ENCODE data around the gene SNX22. TPM values are rescaled to one million over a fixed set of nuclear protein-coding genes. Genes with fewer than 3 reads are reported as not detected.

SNX22 gene
- total RNA-seq, 1 experiment from 2014 or later = 0.12 TPM

DNA sequence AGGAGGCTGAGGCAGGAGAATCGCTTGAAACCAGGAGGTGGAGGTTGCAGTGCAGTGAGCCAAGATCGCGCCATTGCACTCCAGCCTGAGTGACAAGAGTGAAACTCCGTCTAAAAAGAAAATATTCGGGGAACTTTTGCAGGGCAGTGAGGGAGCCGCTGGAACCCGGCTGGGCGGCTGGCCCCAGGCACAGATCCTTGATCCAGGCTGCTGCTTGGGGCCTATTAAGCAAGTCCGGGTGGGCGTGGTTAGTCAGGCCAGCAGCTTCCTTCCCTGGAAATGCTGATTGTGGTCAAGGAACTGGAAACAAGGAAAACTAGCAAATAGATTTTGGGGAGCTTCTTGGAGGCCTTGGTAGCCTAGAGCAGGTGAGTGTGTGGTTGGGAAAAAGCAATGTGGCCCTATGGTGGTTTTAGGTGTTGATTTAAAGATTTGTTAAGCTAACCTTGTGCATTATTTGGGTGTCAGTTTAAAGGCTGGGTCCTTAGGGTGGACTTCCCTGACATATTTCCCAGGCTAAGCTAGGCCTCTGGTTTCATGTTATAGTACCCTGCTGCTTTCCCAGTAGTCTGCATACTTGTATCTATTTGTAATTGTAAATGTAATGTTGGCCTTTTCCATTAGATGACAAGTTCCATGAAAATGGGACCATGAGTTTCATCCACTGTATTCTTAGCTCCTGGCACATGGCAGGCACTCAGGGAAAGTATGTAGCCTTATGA is 17.7 kb upstream of the SNX22 start:
- DNase-seq (ENCODE audit: low read depth) = no peak

DNA sequence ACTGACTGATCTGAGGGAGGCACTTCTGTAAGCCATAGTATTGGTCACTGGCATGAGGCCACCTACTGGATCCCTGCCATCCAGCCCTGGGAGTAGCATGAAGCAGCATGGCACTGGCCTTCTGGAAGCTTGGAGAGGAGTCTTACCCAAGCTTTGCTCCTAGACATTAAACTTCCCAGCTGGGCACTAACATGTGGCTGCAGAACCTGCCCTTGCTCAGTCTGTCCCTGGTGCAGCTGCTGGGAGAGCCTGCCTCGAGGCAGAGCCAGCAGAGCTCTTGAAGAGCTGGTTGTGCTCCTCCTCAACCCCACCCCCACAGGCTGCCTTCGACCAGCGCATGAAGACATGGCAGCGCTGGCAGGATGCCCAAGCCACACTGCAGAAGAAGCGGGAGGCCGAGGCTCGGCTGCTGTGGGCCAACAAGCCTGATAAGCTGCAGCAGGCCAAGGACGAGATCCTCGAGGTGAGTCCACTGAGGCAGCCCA is 17.1 kb upstream of the SNX22 start:
- peak; percentile 45 for DNase-seq (ENCODE audit: low read depth)

- DNase-seq (ENCODE audit: low read depth) = no peak
These were observed 15.2 kb upstream of the SNX22 start for GRCh38 chr15:64136347-64136746.

- DNase-seq (ENCODE audit: low read depth) = no peak
These were observed 14.2 kb upstream of the SNX22 start for GRCh38 chr15:64137226-64137833.

- DNase-seq (ENCODE audit: low read depth) = no peak
These were observed 13.1 kb upstream of the SNX22 start for GRCh38 chr15:64138331-64138941.

- DNase-seq (ENCODE audit: low read depth) = no peak
These were observed 9.6 kb upstream of the SNX22 start for GRCh38 chr15:64141798-64142512.

GRCh38 chr15:64143276-64143675 is 8.3 kb upstream of the SNX22 start:
- no peak for DNase-seq (ENCODE audit: low read depth)

DNA sequence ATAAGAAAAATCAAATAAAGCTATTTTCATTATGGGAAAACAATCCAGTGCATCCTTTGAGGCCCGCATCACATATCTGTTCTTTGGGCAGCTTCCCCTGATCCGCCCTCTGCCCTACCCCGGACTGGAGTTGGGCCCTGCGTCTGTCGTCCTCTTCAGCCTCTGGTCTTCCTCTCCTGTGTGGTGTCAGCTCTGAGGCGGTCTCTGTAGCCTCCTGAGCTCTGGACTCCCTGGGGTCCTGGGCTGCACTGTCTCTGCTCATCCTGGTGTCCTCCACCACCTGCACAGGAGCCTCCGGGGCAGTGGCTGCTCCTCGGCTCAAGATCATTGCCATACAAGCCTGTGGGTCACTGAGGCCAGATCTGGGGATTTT is 7.4 kb upstream of the SNX22 start:
- no peak for DNase-seq (ENCODE audit: low read depth)

- peak; percentile 53 for DNase-seq (ENCODE audit: low read depth)
These were observed 6.8 kb upstream of the SNX22 start for GRCh38 chr15:64144565-64145281.

- DNase-seq (ENCODE audit: low read depth) = no peak
These were observed 5.5 kb upstream of the SNX22 start for GRCh38 chr15:64146041-64146440.

DNA sequence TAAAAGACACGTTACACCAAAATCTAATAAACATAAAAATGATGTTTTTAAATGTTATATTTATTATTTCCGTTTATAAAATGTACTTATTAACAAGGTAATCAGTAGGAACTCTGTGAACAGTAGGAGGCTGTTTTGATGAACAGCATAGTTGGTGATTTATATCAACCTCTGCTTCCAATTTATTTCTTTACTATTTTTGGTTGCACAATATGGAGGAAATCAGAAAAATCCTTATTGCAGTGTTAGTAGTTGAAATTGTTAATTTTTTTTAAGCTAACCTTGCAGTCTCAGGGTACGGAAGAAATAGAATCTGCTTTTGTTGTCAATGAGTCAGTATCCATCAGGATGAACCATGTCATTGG is 5.0 kb upstream of the SNX22 start:
- no peak for DNase-seq (ENCODE audit: low read depth)

DNA sequence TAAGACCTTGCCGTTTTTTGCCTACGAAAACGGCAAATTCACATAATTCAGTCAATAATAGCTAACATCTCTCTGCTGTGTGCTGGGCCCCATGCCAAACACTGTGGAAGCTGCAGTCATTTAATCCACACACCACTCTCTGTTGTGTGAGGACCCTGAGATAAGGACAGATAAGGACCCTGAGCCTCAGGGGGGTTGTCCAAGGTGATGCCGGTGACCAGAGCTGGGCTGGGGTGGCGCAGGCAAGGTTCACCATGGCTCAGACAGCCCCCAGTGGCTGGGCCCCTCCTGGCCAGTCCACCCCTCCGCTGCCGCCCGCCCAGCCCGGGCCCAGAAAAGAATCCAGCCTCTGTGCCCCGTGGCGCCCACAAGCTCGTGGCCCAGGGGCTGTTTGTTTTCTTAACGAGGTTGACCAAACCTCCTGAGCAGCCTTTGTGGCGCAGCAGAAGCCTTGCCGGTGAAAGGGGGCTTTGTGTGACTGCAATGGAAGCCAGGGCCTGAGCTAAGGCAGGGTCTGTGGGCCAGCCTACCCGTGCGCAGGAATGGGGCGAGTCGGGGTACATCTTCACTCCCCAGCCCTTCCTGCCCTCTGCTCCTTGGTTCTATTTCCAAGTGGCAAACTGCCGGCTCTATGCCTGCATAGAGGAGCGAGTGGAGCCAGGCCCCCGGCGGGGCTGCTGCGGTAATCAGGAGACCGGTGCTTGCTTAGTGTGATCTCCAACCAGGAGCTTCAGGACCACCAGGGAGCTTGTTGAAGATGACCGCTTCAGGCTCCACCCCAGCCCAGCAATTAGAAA is 4.4 kb upstream of the SNX22 start:
- no peak for DNase-seq (ENCODE audit: low read depth)

DNA sequence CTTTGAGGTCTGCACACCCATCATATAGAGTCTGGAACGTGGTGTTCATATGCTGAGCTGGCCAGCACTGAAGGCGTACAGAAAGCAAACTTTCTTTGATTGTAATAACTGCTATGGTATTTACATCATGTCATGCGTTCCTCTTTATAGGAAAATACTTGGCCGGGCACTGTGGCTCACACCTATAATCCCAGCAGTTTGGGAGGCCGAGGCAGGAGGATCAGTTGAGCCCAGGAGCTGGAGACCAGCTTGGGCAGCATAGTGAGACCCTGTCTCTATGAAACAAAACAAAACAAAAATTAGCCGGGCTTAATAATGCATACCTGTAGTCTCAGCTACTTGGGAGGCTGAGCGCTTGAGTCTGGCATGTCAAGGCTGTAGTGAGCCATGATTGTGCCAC is 3.4 kb upstream of the SNX22 start:
- DNase-seq (ENCODE audit: low read depth) = no peak

DNA sequence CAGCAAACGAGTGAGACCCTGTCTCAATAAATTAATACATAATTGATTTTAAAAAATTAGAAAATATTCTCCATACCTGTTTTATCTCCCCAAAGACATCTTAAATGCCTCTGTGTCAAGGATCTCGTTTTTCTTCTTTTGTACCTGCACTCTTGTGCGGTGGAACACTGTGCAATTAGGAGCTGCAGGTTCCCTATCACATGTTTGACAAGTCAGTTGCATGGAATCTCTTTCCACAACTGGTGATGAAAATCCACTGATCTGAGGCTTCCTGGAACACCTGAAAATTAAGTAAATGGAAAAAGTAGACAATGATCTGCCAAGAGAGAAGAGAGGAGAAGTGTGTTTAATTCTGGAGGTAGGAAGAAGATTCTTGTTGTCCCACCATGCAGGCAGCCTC is 3.0 kb upstream of the SNX22 start:
- no peak for DNase-seq (ENCODE audit: low read depth)

DNA sequence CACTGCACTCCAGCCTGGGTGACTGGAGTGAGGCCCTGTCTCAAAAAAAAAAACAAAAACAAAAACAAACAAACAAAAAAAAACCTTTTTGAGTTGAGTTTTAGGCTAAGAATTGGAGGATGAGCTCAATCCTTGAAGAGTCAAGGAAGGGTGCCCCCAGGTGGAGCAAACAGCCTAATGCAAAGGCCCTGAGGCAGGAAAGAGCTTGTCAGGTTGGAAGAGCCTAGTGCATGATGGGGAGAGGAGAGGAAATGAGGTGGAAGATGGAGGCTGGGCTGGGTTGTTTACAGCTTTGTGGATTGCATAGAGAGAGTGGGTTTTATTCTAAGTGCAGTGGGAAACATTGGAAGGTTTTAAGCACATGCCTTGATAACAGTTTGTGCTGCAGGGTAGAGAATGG is 2.1 kb upstream of the SNX22 start:
- no peak for DNase-seq (ENCODE audit: low read depth)

DNA sequence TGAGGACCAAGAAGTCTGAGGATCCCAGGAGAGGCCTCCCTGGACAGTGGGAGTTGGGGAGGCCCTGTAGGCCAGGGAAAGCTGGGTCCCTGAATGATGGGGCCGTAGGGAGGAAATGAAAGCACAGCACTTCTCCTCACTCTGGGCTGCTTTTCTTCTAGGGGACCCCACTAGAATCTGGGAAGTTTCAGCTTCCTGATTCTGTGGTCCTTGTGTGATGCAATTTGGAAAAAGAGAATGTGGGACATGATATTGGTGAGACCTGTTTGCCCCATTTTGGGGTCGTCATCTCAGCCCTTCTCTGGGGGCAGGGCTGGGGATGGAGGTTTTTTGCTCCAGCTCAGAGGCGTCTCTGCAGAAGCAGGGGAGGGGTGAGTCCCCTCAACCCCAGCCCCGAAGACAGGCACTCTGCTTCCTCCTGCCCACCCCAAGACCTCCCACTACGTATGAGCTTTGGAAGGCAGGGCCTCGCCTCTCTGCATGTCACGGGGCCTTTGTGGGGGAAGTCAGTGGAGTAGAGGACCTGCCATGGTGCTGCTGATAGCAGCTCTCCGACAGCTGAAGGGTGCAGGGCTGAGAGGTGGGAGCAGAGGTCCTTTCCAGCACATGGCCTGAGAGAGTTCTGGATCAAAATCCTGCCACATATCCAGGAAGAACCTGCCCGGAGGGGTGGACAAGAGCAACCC is 1.5 kb upstream of the SNX22 start:
- no peak for DNase-seq (ENCODE audit: low read depth)

- no peak for DNase-seq (ENCODE audit: low read depth)
These were observed 1.2 kb downstream of the SNX22 start for GRCh38 chr15:64152507-64153387.

- peak; percentile 82 for DNase-seq (ENCODE audit: low read depth)
These were observed 2.2 kb downstream of the SNX22 start for GRCh38 chr15:64153480-64154367.
